Hematopoietic multipotent progenitor cell treated with erythropoietin and hydrocortisone succinate and interleukin-3 and kit ligand, for 17 days (in vitro differentiated cells): ENCODE measurements around the gene CD48.

Experiments used
- DNase-seq: peaks from one replicate; pipeline ENCODE4 v3.0.0-alpha.2; 2015; ENCODE audit warnings: low spot score

The CD48 gene

GRCh38 chr1:160711602-160712311 lies at the start of gene CD48:
Gene CD48, minus strand, starts transcription at chr1:160711822. Its CDS starts 59 bp downstream, at chr1:160711763.
- DNase-seq, result no peak

GRCh38 chr1:160761046-160761445 lies 49.4 kb upstream of the CD48 start:
- DNase-seq, result no peak

GRCh38 chr1:160759740-160760139 lies 48.1 kb upstream of the CD48 start:
- no peak for DNase-seq

- no peak for DNase-seq
These were observed 46.9 kb upstream of the CD48 start for GRCh38 chr1:160758521-160758920.

GRCh38 chr1:160756849-160757201 lies 45.2 kb upstream of the CD48 start:
- DNase-seq, result no peak

GRCh38 chr1:160755911-160756848 lies 44.6 kb upstream of the CD48 start:
- no peak for DNase-seq

- no peak for DNase-seq
These were observed 43.8 kb upstream of the CD48 start for GRCh38 chr1:160755461-160755860.

- no peak for DNase-seq
These were observed 42.0 kb upstream of the CD48 start for GRCh38 chr1:160753594-160753993.

- no peak for DNase-seq
These were observed 41.3 kb upstream of the CD48 start for GRCh38 chr1:160752924-160753323.

GRCh38 chr1:160752406-160752805 lies 40.8 kb upstream of the CD48 start:
- no peak for DNase-seq

GRCh38 chr1:160750608-160751007 lies 39.0 kb upstream of the CD48 start:
- DNase-seq, result no peak

- no peak for DNase-seq
These were observed 37.3 kb upstream of the CD48 start for GRCh38 chr1:160748878-160749269.

- DNase-seq, result no peak
These were observed 36.7 kb upstream of the CD48 start for GRCh38 chr1:160748181-160748877.

GRCh38 chr1:160747717-160748116 lies 36.1 kb upstream of the CD48 start:
- no peak for DNase-seq

GRCh38 chr1:160746836-160747500 lies 35.3 kb upstream of the CD48 start:
- no peak for DNase-seq

GRCh38 chr1:160745551-160745950 lies 33.9 kb upstream of the CD48 start:
- DNase-seq, result no peak

- no peak for DNase-seq
These were observed 33.4 kb upstream of the CD48 start for GRCh38 chr1:160744852-160745520.

- DNase-seq, result no peak
These were observed 32.7 kb upstream of the CD48 start for GRCh38 chr1:160744199-160744851.

GRCh38 chr1:160743266-160743665 lies 31.6 kb upstream of the CD48 start:
- no peak for DNase-seq

GRCh38 chr1:160742428-160743127 lies 31.0 kb upstream of the CD48 start:
- no peak for DNase-seq
